Measurements from ENCODE around the gene DCC.

The DCC gene

GRCh38 chr18:52746986-52747385 is 407.0 kb downstream of the DCC start:
- Histone ChIP-seq H3K27ac (no peak overlapping the region), H3K27me3 (ENCODE audit: control insufficient read depth, insufficient read depth, low read length) (no peaks in the 10 kb centered on the region), H3K4me3 (ENCODE audit: low read depth, low read length) (no peak overlapping the region), H3K4me1 (no peaks in the 10 kb centered on the region), H3K9me3 (ENCODE audit: control insufficient read depth, low read length) (no peaks in the 10 kb centered on the region), H3K79me2 (no peaks in the 10 kb centered on the region), H3K36me3 (ENCODE audit: control insufficient read depth, insufficient read depth, low read length) (no peaks in the 10 kb centered on the region), H3K9ac (no peak overlapping the region), H2AFZ (no peak overlapping the region), H3K4me2 (ENCODE audit: low read length) (no peak overlapping the region)
- TF ChIP-seq CTCF (IDR thresholded peaks at IDR 0.05) = no peak

- no peaks in the 10 kb centered on the region for H3K27me3 ChIP-seq (ENCODE audit: control insufficient read depth, insufficient read depth, low read length)
- no peak overlapping the region for H2AFZ ChIP-seq
- H3K9ac ChIP-seq = no peak overlapping the region
- no peaks in the 10 kb centered on the region for H3K4me1 ChIP-seq
- H3K4me2 ChIP-seq (ENCODE audit: low read length) = no peak overlapping the region
- H3K9me3 ChIP-seq (ENCODE audit: control insufficient read depth, low read length) = no peaks in the 10 kb centered on the region
- H3K4me3 ChIP-seq (ENCODE audit: low read depth, low read length) = no peak overlapping the region
- H3K79me2 ChIP-seq = no peaks in the 10 kb centered on the region
- H3K36me3 ChIP-seq (ENCODE audit: control insufficient read depth, insufficient read depth, low read length) = no peaks in the 10 kb centered on the region
- no peak overlapping the region for H3K27ac ChIP-seq
- TF ChIP-seq CTCF (IDR thresholded peaks at IDR 0.05) = no peak
Observed at GRCh38 chr18:52747869-52748268, 407.9 kb downstream of the DCC start.

- TF ChIP-seq CTCF (IDR thresholded peaks at IDR 0.05) = no peak
- Histone ChIP-seq H3K4me2 (ENCODE audit: low read length) (no peak overlapping the region), H3K9ac (no peak overlapping the region), H3K4me1 (no peaks in the 10 kb centered on the region), H2AFZ (no peak overlapping the region), H3K79me2 (no peaks in the 10 kb centered on the region), H3K36me3 (ENCODE audit: control insufficient read depth, insufficient read depth, low read length) (no peaks in the 10 kb centered on the region), H3K27ac (no peak overlapping the region), H3K27me3 (ENCODE audit: control insufficient read depth, insufficient read depth, low read length) (no peaks in the 10 kb centered on the region), H3K4me3 (ENCODE audit: low read depth, low read length) (no peak overlapping the region), H3K9me3 (ENCODE audit: control insufficient read depth, low read length) (no peaks in the 10 kb centered on the region)
Observed at GRCh38 chr18:52748343-52748742, 408.3 kb downstream of the DCC start.

- H3K36me3 ChIP-seq (ENCODE audit: control insufficient read depth, insufficient read depth, low read length) = no peaks in the 10 kb centered on the region
Observed at GRCh38 chr18:52749542-52749941, 409.5 kb downstream of the DCC start.

More at GRCh38 chr18:52749542-52749941, 409.5 kb downstream of the DCC start:
- no peak overlapping the region for H3K9ac ChIP-seq
- H3K27me3 ChIP-seq (ENCODE audit: control insufficient read depth, insufficient read depth, low read length) = no peaks in the 10 kb centered on the region
- no peak overlapping the region for H3K4me2 ChIP-seq (ENCODE audit: low read length)
- no peak for TF ChIP-seq CTCF (IDR thresholded peaks at IDR 0.05)
- no peaks in the 10 kb centered on the region for H3K79me2 ChIP-seq
- H3K27ac ChIP-seq = no peak overlapping the region
- no peaks in the 10 kb centered on the region for H3K4me1 ChIP-seq
- no peak overlapping the region for H3K4me3 ChIP-seq (ENCODE audit: low read depth, low read length)
- no peaks in the 10 kb centered on the region for H3K9me3 ChIP-seq (ENCODE audit: control insufficient read depth, low read length)
- H2AFZ ChIP-seq = no peak overlapping the region
